NCI-H2029 (cell line): ENCODE results near the gene KANK4.

Experiments used
- DNase-seq: peaks from one replicate; lab custom pipeline; 2025; lab: John Stamatoyannopoulos, UW

KANK4 gene

GRCh38 chr1:62318756-62319544 is at the start of gene KANK4:
TSS of gene KANK4 (minus strand) at chr1:62319434. CDS start at chr1:62281564, 37,870 bp downstream.
- no peak for DNase-seq

- no peak for DNase-seq
These were observed 49.8 kb upstream of the KANK4 start for GRCh38 chr1:62368989-62369388.

- no peak for DNase-seq
These were observed 47.8 kb upstream of the KANK4 start for GRCh38 chr1:62367005-62367557.

DNA sequence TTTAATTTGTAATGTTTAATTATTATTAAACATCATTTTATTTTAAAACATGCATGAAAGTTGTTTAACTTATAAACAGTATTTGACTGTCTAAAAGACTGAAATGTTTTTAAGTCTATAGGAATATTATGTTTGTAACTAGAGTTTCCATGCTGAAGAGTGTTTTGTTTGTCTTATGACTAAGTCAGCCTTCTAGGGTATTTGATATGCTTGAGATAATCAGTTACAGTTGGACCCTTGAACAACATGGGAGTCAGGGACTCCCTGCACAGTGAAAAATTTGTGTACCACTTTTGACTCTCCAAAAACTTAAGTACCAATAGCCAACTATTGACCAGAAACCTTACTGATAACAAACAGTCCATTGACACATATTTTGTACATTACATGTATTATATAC is 45.5 kb upstream of the KANK4 start:
- DNase-seq: no peak

DNA sequence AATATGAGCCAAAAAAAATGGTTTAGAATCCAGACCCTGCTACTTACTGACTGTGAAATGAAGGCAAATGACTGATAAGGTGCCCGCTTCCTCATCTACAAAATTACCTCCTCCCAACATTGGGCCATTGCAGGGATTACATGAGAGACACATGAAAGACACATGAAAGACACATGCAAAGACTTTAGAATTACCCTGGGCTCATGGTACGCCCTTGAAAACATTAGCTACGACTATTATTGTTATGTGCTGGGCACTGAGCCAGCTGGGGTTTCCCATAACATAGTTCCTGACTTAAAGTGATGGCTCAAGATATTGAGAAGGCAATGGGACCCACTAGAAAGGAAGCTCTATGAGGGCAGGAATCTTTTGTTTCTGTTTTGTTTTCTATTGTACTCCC is 43.7 kb upstream of the KANK4 start:
- DNase-seq: no peak

GRCh38 chr1:62362061-62362917 is 43.1 kb upstream of the KANK4 start:
- DNase-seq: peak; percentile 55

- no peak for DNase-seq
These were observed 42.2 kb upstream of the KANK4 start for GRCh38 chr1:62361431-62361830.

DNA sequence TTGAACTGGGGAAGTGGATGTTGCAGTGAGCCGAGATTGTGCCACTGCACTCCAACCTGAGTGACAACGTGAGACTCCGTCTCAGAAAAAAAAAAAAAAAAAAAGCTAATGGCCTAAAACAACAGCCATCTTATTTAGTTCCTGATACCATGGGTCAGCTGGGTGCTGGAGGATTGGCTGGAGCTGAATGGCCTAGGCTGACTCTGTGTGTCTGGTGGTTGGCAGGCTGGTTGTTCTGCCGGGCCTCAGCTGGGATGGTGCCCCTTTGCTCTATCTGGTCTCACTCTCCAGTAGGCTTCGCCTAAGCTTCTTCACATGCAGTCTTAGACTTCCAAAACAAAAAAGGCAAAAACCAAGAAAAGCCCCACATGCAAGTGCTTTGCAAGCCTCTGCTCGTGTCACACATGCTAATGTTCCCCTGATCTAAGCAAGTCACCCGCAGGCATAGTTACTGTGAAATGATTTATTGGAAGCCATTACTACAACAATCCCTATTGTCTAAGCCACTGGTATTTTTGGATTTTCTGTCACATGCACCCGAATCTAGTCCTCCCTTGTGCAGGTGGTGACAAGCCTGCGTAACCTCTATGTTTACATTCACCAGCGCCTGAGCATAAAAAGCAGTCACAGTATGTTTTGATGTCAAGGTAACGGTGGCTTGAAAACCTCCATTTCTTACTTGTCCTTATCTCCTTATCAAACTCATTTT is 39.6 kb upstream of the KANK4 start:
- DNase-seq: no peak

GRCh38 chr1:62357916-62358315 is 38.7 kb upstream of the KANK4 start:
- no peak for DNase-seq

DNA sequence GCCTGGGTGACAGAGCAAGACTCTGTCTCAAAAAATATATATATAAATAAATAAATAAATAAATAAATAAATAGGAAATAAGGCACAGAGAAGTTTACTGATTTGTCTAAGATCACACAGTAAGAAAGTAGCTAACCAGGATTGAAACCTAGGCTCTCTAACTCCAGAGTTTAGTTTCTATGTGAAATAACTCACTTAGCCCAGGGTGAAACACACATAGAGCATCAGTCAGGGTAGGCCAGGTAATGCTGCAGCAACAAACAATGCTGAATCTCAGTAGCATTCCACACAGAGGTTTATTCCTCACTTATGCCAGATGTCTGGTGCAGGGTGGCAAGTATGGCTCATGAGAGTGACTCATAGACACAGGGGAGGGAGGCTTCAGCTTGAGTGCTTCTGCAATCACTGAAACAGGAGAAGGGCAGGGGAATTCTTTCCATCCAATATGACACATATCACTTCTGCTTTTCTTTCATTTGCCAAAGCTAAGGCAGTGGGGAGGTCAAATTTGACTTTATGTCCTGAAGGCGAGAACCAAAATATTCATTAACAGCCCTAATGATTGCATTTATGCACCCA is 37.1 kb upstream of the KANK4 start:
- DNase-seq: peak; percentile 47

DNA sequence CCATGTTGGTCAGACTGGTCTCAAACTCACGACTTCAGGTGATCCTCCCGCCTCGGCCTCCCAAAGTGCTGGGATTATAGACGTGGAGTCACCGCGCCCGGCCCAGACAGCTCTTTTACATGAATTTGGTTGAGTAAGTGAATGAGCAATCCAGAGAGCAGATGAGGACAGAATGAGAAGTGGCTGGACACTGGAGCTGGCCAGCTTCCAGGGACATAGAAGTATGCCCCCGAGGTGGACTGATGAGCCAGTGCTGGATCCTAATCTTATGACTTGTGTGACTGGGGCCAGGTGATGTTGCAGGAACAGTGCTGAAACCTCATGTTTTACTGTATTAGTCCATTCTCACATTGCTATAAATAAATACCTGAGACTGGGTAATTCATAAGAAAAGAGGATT is 35.9 kb upstream of the KANK4 start:
- no peak for DNase-seq

DNA sequence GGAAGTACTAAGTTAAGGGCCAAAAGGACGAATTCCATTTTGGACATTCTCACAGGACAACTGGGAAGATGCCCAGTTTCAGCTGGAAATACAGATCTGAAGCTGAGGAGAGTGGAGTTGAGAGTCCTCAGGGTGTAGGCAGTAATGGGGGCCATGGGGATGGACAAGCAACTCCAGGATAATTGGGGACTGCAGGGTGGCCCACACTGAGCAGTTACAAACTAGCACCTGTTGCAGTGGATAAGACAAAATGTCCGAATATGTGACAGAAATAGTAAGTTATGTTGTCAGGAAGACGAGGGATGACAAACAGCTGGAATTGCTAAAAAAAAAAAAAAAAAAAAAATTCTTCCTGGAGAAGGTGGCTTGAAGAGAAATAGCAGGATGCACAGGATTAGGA is 34.6 kb upstream of the KANK4 start:
- no peak for DNase-seq

GRCh38 chr1:62352387-62352786 is 33.2 kb upstream of the KANK4 start:
- DNase-seq: no peak

- DNase-seq: no peak
These were observed 30.4 kb upstream of the KANK4 start for GRCh38 chr1:62349470-62350233.

DNA sequence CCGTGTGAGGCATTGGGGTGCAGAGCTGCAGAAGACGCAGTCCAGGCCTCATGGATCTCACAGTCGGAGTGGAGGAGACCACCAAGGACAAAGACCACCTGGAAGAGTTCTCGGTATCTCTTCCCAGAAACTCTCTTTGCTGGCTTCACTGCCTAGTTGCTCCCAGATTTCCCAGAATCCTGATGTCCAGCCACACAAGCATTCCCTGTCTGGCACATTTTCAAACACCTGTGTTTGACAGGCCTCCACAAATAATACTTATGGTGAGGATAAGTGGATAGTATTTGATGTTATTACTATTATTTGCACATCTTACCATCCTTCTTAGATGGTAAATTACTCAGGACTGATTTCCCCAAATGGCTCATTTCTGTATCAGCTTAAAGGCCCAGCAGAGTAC is 27.7 kb upstream of the KANK4 start:
- peak; percentile 43 for DNase-seq

DNA sequence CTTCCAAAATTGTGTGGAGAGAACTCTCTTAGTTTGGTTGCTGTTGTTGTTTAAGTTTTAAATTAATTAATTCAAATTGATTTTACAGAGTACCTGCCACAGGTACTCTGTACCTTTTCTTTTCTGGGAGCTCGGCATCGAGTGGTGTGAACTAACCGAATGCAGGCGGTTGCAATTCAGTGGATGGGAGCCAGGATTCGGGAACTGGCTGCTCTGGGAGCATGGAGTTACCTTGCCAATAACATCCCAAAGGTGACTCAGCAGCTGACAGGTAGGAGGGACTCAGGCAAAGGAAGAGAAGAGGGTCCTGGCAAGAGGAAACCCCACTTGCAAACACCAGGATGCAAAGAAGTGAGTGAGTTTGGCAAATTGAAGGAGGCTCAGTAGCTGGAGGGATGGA is 24.7 kb upstream of the KANK4 start:
- no peak for DNase-seq

- no peak for DNase-seq
These were observed 23.0 kb upstream of the KANK4 start for GRCh38 chr1:62342270-62342669.

DNA sequence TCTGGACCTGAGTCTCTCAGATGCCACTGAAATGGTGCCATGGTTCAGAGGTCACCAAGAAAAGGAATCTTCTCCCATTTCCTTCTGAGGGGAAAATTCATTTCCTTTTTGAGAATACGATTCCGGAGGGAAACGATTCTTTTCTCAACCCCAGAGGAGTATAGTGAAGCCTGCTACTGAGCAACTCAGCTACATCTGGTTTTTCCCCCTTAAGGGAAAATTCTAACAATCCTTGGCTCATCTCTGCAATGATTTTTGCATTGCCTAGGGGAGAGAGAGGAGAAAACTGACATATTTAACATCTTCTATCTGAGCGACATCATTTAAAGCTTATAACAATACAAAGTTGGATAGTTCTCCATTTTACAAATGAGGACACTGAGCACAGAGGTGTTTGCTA is 22.4 kb upstream of the KANK4 start:
- DNase-seq: no peak

- no peak for DNase-seq
These were observed 21.9 kb upstream of the KANK4 start for GRCh38 chr1:62341089-62341488.

GRCh38 chr1:62337706-62338631 is 18.7 kb upstream of the KANK4 start:
- DNase-seq: no peak
